Cardiac fibroblast (primary cell): ENCODE data around the gene EFNA2.

Experiments
- DNase-seq, 2 donors: peaks; one replicate each; pipeline versions ENCODE4 v3.0.0 to v3.0.0-alpha.2; 2010; ENCODE audit warnings: low read depth in 2 of 2
- H3K4me3 ChIP-seq, 2 donors: replicated peaks in 1 of 2; 1 replicate in 1 of 2; 2 replicates in 1 of 2; pipeline ENCODE4 v1.5.1; 2011; ENCODE audit warnings: low read depth in 2 of 2, low read length in 2 of 2, mild to moderate bottlenecking in 2 of 2, moderate library complexity in 1 of 2
- TF ChIP-seq, protein P1 (sequence below): IDR thresholded peaks from one replicate; pipeline ENCODE4 v1.5.1; 2011; ENCODE audit warnings: low read depth, mild to moderate bottlenecking, low read length, inconsistent platforms

EFNA2 gene

DNA sequence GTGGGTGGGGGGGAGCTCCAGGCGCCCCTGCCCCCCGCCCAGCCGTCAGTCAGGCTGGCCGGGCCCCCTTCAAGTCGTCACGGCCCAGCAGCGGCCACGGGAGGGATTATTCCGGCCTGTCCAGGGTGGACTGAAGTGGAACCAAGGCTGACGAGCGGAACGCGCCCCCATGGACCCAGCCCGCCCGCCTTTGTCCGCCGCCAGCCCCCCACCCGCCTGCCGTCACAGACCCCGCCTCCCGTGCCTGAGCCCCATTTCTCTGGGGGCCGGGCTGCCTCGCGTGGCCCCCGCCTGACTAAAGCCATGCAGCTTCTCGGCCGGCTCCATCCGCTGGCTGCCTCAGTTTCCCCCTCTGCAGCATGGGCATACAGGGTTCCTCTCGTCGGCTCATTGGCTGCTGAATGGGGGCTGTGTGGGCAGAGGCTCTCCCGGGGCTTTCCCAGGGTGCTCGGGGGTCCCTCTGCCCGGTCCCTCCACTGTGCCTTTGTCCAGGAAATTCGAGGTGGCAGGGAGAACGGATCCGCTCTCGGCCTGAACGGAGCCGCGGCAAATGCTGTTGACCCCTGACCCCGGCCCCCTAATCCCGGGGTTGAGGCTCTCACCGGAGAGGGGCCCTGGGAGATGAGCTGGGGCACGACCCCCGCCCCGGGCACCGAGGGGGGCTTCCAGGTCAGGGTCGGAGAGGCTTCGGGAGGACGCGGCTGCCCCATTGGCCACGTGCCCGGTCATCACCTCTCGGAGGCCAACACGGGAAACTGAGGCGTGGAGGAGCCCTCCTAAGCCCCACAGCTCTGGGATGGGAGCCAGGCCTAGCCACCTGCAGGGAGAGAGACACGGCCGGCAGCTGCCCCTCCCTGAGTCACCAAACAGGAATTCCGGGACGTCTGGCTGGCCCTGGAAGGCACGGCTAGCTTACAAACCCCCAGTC, 27.4 kb downstream of the EFNA2 start:
- H3K4me3 ChIP-seq, result no peak overlapping the region
- peak; percentile 19 to 65 for DNase-seq

DNA sequence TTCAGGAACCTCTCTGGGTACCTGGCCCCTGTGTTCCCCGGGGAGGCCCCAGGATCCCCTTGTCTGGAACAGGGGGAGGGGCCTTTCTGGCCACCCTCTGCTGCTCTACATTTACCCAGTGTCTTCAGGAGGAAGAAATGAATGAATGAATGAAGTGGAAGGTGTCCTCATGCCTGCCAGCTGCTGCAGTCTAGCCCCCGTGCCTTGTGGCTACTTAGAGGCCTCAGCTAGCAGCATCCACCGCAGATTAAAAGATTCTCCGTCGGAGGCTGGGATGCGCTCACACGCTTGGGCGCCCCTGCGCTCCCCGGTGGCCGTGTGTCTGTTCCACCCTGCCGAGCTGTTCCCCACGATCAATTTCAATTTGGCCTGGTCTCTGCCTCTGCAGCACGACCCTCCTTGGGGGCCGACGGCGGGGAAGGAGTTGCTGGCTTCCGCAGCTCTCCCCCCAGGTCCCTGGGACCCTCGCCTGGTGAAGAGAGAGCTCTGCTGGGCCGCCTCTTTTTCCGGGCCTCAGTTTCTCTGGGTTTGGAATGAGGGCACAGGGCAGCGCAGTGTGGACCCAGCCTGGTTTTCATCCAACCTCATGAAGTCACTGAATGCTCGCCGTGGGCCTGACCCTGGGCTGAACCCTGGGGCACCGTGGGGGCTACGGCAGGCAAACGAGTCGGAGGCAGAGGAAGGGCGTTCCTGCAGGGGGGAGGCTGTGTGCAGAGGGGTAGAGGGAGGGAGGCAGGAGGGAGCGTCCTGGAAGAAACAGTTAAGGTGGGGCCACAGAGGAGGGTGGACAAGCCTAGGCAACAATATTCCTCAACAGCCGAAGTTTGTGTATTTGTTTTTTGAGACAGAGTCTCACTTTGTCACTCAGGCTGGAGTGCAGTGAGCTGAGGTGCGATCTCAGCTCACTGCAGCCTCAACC, 28.3 kb downstream of the EFNA2 start:
- no peak for DNase-seq
- H3K4me3 ChIP-seq, result no peak overlapping the region
- TF ChIP-seq, protein P1, sequence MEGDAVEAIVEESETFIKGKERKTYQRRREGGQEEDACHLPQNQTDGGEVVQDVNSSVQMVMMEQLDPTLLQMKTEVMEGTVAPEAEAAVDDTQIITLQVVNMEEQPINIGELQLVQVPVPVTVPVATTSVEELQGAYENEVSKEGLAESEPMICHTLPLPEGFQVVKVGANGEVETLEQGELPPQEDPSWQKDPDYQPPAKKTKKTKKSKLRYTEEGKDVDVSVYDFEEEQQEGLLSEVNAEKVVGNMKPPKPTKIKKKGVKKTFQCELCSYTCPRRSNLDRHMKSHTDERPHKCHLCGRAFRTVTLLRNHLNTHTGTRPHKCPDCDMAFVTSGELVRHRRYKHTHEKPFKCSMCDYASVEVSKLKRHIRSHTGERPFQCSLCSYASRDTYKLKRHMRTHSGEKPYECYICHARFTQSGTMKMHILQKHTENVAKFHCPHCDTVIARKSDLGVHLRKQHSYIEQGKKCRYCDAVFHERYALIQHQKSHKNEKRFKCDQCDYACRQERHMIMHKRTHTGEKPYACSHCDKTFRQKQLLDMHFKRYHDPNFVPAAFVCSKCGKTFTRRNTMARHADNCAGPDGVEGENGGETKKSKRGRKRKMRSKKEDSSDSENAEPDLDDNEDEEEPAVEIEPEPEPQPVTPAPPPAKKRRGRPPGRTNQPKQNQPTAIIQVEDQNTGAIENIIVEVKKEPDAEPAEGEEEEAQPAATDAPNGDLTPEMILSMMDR, result no peak

More for the DNA sequence above, 27.4 kb downstream of the EFNA2 start:
- TF ChIP-seq, protein P1, result no peak

DNA sequence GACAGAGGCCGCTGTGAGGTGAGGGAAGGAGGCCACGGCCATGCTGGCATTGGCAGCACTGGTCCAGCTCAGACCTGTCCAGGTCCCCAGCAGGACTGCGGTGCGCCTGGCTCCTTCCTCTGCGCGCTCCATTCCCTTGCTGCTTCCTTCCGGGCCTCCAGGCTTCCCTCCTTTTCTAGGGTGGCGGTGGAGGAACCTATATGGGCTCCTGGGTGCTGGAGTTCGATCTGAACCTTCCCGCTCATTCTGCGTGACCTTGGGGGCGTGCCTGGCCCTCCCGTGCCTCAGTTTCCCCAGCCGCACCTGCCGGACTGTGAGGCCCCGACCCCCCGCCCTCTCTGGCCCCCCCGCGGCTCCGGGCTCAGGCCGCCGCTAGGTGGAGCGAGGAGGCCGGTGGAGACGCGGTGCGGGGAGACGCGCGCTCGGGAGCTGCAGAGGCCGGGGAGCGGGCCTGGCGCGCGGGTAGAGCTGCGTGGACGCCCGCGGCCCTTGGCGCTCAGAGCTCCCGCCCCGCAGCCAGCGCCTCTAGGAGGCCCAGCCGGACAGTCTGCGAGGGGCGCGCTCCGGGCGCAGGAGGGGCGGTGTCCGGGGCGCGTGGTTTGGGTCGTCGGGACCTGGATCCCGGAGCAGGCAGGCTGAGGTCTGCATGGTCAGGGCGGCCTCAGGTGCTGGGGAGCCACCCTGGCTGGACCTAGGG, 29.9 kb downstream of the EFNA2 start:
- TF ChIP-seq, protein P1, result peak; percentile 26
- DNase-seq, result peak; percentile 54 to 59
- no peak overlapping the region for H3K4me3 ChIP-seq

GRCh38 chr19:1316466-1316865, 30.8 kb downstream of the EFNA2 start:
- no peak for DNase-seq
- no peak overlapping the region for H3K4me3 ChIP-seq
- TF ChIP-seq, protein P1, result no peak

- DNase-seq, result no peak
- TF ChIP-seq, protein P1, result no peak
- H3K4me3 ChIP-seq, result no peak overlapping the region
Measured at GRCh38 chr19:1317274-1318003, 31.8 kb downstream of the EFNA2 start.
